A549 (cell line): ENCODE results near the gene KCNN3. TPM values are rescaled to one million over a fixed set of nuclear protein-coding genes. Genes with fewer than 3 reads are reported as not detected.
A peak's percentile ranks its signal among the peaks of the same experiment; 100 is the strongest.

ENCODE experiments used
- ATAC-seq, 2 experiments: fragments of 200-7000 bp in 1 of 2; fragments of >200 bp in 1 of 2; cut with Nextera tagmentation in 1 of 2; cut with Tn5 transposase in 1 of 2; 3 replicates each; pipeline versions ENCODE4 v1.8.0 to v1.9.1; 2018 to 2020; ENCODE audit warnings: mild to moderate bottlenecking in 1 of 2, moderate library complexity in 1 of 2
- CTCF ChIA-PET: fragments of 300-600 bp; sonication (Branson Sonifier 250); formaldehyde crosslinking; extraction: SDS; loops from one replicate; lab custom pipeline; 2021; ENCODE audit warnings: antibody characterized with exemption, inconsistent platforms; lab: Yijun Ruan, JAX
- POLR2A ChIA-PET: fragments of 350-600 bp; formaldehyde crosslinking; extraction: SDS; loops from one replicate; lab custom pipeline; 2021; ENCODE audit warnings: antibody characterized with exemption, inconsistent platforms; lab: Yijun Ruan, JAX
- DNase-seq, 2 experiments: peaks; one replicate each; pipeline versions ENCODE4 v3.0.0 to v3.0.0-alpha.2; 2011 to 2016; ENCODE audit warnings: low read depth in 1 of 2, low spot score in 1 of 2
- FAIRE-seq: peaks from 2 replicates; lab custom pipeline; 2011; peaks lifted over from hg19 to GRCh38; lab: Jason Lieb, UNC
- H3K27ac ChIP-seq, 2 experiments: fragments of >200 bp; sonication (Bioruptor Twin); formaldehyde crosslinking; 3 replicates each; pipeline ENCODE4 v1.5.1; 2016 to 2017
- H3K4me1 ChIP-seq: fragments of >200 bp; sonication (Bioruptor Twin); formaldehyde crosslinking; 3 replicates; pipeline ENCODE4 v1.6.1; 2016
- H3K4me2 ChIP-seq: fragments of >200 bp; sonication (Bioruptor Twin); formaldehyde crosslinking; 3 replicates; pipeline ENCODE4 v1.6.1; 2016
- H3K4me3 ChIP-seq: fragments of >200 bp; sonication (Bioruptor Twin); formaldehyde crosslinking; 3 replicates; pipeline ENCODE4 v1.5.1; 2016
- H3K9me3 ChIP-seq: fragments of >200 bp; sonication (Bioruptor Twin); formaldehyde crosslinking; 3 replicates; pipeline ENCODE4 v1.6.1; 2016
- BHLHE40 ChIP-seq: IDR thresholded peaks from 2 replicates; pipeline ENCODE4 v1.6.1; 2012; ENCODE audit warnings: low read depth, low read length, inconsistent platforms
- CBX2 ChIP-seq: fragments of 200-600 bp; sonication (generic); IDR thresholded peaks from 2 replicates; pipeline ENCODE4 v1.6.1; 2016; ENCODE audit warnings: low read depth, mild to moderate bottlenecking, borderline replicate concordance
- EHF ChIP-seq: fragments of 250-450 bp; sonication (Bioruptor Pico); IDR thresholded peaks from 2 replicates; pipeline ENCODE4 v1.5.0; 2020; ENCODE audit warnings: mild to moderate bottlenecking
- EP300 ChIP-seq, 2 experiments: fragments of >200 bp; sonication (Bioruptor Twin); formaldehyde crosslinking; IDR thresholded peaks; 2 replicates in 1 of 2; 3 replicates in 1 of 2; pipeline ENCODE4 v1.6.1; 2016 to 2017
- FOSL2 ChIP-seq, 2 experiments: fragments of 450-650 bp in 1 of 2; fragments of >200 bp in 1 of 2; sonication (Bioruptor Twin) in 1 of 2; formaldehyde crosslinking; IDR thresholded peaks; 2 replicates each; pipeline versions ENCODE4 v1.5.0 to v1.6.1; 2016 to 2020; ENCODE audit warnings: mild to moderate bottlenecking in 1 of 2, moderate library complexity in 1 of 2
- FOXS1 ChIP-seq: fragments of 250-450 bp; sonication (Bioruptor Pico); IDR thresholded peaks from 2 replicates; pipeline ENCODE4 v1.5.0; 2020; ENCODE audit warnings: mild to moderate bottlenecking, moderate library complexity
- HDAC2 ChIP-seq: fragments of 200-600 bp; sonication (generic); IDR thresholded peaks from 2 replicates; pipeline ENCODE4 v1.6.1; 2016
- HEYL ChIP-seq: fragments of 250-450 bp; sonication (Bioruptor Pico); IDR thresholded peaks from 2 replicates; pipeline ENCODE4 v1.8.0; 2021; ENCODE audit warnings: mild to moderate bottlenecking, moderate library complexity
- HOXA7 ChIP-seq: fragments of 250-450 bp; sonication (Bioruptor Pico); IDR thresholded peaks from 2 replicates; pipeline ENCODE4 v1.5.0; 2020; ENCODE audit warnings: mild to moderate bottlenecking, moderate library complexity
- HOXB13 ChIP-seq: fragments of 250-450 bp; sonication (Bioruptor Pico); IDR thresholded peaks from 2 replicates; pipeline ENCODE4 v1.5.0; 2020; ENCODE audit warnings: low read depth, mild to moderate bottlenecking, moderate library complexity
- HOXB5 ChIP-seq: fragments of 250-450 bp; sonication (Bioruptor Pico); IDR thresholded peaks from 2 replicates; pipeline ENCODE4 v1.5.0; 2020; ENCODE audit warnings: mild to moderate bottlenecking, moderate library complexity
- JUNB ChIP-seq: fragments of >200 bp; sonication (Bioruptor Twin); formaldehyde crosslinking; IDR thresholded peaks from 2 replicates; pipeline ENCODE4 v1.6.1; 2016
- KDM5A ChIP-seq: fragments of 200-600 bp; sonication (generic); IDR thresholded peaks from 2 replicates; pipeline ENCODE4 v1.6.1; 2016; ENCODE audit warnings: antibody characterized with exemption, mild to moderate bottlenecking
- MAFK ChIP-seq: fragments of 450-650 bp; IDR thresholded peaks from 2 replicates; pipeline ENCODE4 v1.6.1; 2014; ENCODE audit not compliant: partially characterized antibody
- NFE2L2 ChIP-seq: fragments of 150-350 bp; conservative IDR thresholded peaks from 2 replicates; pipeline ENCODE4 v1.6.1; 2014; ENCODE audit warnings: low read length
- NR3C1 ChIP-seq: fragments of >200 bp; sonication (Bioruptor Twin); formaldehyde crosslinking; IDR thresholded peaks from 3 replicates; pipeline ENCODE4 v1.6.1; 2017
- PHF8 ChIP-seq: fragments of 200-600 bp; sonication (generic); IDR thresholded peaks from 2 replicates; pipeline ENCODE4 v1.6.1; 2016; ENCODE audit warnings: low read depth, mild to moderate bottlenecking, antibody characterized with exemption, moderate library complexity, borderline replicate concordance
- POLR2A ChIP-seq: IDR thresholded peaks from 2 replicates; pipeline ENCODE4 v1.6.1; 2012; ENCODE audit warnings: mild to moderate bottlenecking, low read length
- POLR2AphosphoS2 ChIP-seq: conservative IDR thresholded peaks from 2 replicates; pipeline ENCODE4 v1.6.1; 2012; ENCODE audit warnings: low read length, improper control_type of control experiment, inconsistent platforms
- RAD21 ChIP-seq, 2 experiments: fragments of >200 bp in 1 of 2; sonication (Bioruptor Twin) in 1 of 2; formaldehyde crosslinking in 1 of 2; IDR thresholded peaks in 1 of 2; conservative IDR thresholded peaks in 1 of 2; 2 replicates in 1 of 2; 3 replicates in 1 of 2; pipeline ENCODE4 v1.6.1; 2012 to 2018; ENCODE audit warnings: inconsistent platforms in 1 of 2
- RFX5 ChIP-seq: fragments of 450-650 bp; IDR thresholded peaks from 2 replicates; pipeline ENCODE4 v1.7.1; 2014; ENCODE audit warnings: antibody characterized with exemption, mild to moderate bottlenecking, moderate library complexity
- RNF2 ChIP-seq: fragments of 200-600 bp; sonication (generic); IDR thresholded peaks from 2 replicates; pipeline ENCODE4 v1.6.1; 2016; ENCODE audit warnings: low read depth, mild to moderate bottlenecking, antibody characterized with exemption, moderate library complexity, borderline replicate concordance
- SREBF2 ChIP-seq: fragments of 450-650 bp; IDR thresholded peaks from 2 replicates; pipeline ENCODE4 v1.6.1; 2014; ENCODE audit warnings: mild to moderate bottlenecking, moderate library complexity
- TFCP2L1 ChIP-seq: fragments of 250-450 bp; sonication (Bioruptor Pico); IDR thresholded peaks from 2 replicates; pipeline ENCODE4 v1.5.0; 2021; ENCODE audit warnings: mild to moderate bottlenecking
- TP53 ChIP-seq: fragments of 250-450 bp; sonication (Bioruptor Pico); IDR thresholded peaks from 2 replicates; pipeline ENCODE4 v1.5.0; 2021; ENCODE audit warnings: mild to moderate bottlenecking, moderate library complexity
- ZFP36 ChIP-seq: fragments of 450-650 bp; IDR thresholded peaks from 2 replicates; pipeline ENCODE4 v1.6.1; 2014; ENCODE audit warnings: borderline replicate concordance; ENCODE audit not compliant: partially characterized antibody
- ZNF302 ChIP-seq: fragments of 250-450 bp; sonication (Bioruptor Pico); IDR thresholded peaks from 2 replicates; pipeline ENCODE4 v1.9.0; 2021; ENCODE audit warnings: inconsistent platforms, mild to moderate bottlenecking, moderate library complexity
- ZSCAN20 ChIP-seq: fragments of 250-450 bp; sonication (Bioruptor Pico); IDR thresholded peaks from 2 replicates; pipeline ENCODE4 v1.8.0; 2022; ENCODE audit warnings: mild to moderate bottlenecking, moderate library complexity
- WGBS: methylation state at CpG from one replicate; pipeline ENCODE4 v1.1.6; 2017; ENCODE audit errors: missing lambda C conversion rate; 5-methylcytosine and 5-hydroxymethylcytosine counted together
- polyA plus RNA-seq, 4 experiments: library from polyadenylated mRNA; depleted of rRNA in 3 of 4; stranded (reverse); fragments of >200 nt; fragmentation: RNase III in 1 of 4; extraction: RNeasy Plus Mini Kit Qiagen cat#74134 plus additional on column Dnase treatment in 1 of 4; gene quantifications; 2 replicates in 3 of 4; 3 replicates in 1 of 4; pipeline ENCODE4 v1.2.3, GENCODE V29; 2011 to 2017
- TF ChIP-seq, protein P1 (sequence below): fragments of 250-450 bp; sonication (Bioruptor Pico); IDR thresholded peaks from 2 replicates; pipeline ENCODE4 v1.5.0; 2020; ENCODE audit warnings: low read depth, mild to moderate bottlenecking, moderate library complexity
- TF ChIP-seq, protein P2 (sequence below): fragments of >200 bp; sonication (Bioruptor Twin); formaldehyde crosslinking; IDR thresholded peaks from 2 replicates; pipeline ENCODE4 v1.6.1; 2016
- TF ChIP-seq, protein P3 (sequence below): fragments of >200 bp; sonication (Bioruptor Twin); formaldehyde crosslinking; IDR thresholded peaks from 3 replicates; pipeline ENCODE4 v1.6.1; 2016
- TF ChIP-seq, protein P4 (sequence below): IDR thresholded peaks from 2 replicates; pipeline ENCODE4 v1.6.1; 2012

Gene KCNN3
- polyA plus RNA-seq, 2 of the 4 experiments (the other 2 are of a cell fraction) = 0.01 to 0.03 TPM

DNA sequence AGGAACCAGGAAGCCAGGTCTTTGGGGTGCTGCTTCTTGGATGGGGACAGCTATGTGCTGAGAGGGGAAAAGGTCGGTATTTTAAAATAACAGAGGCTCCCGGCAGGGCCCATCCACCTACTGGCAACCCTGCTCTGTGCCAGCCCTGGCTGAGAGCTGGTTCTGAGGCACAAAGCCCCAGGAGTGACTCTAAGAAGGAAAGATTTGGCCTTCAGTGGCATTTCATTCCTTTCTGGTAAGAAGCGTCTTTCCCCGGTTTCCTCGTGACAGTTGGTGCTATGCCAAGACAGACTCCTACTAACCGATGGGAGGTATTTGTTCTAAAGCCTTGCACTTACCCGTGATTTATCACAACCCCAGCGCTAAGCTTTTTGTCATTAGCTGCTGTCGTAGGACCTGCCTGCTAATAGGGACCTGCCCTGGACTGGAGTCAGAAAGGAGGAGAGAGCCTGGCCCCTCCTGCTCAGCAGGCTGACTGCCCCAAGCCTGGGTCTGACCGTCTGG, 139.0 kb downstream of the KCNN3 start:
- WGBS = 75% methylated on average over 9 of the region's 10 CpGs
- DNase-seq (no peak), ATAC-seq (no peak), FAIRE-seq (no peak)
- Histone ChIP-seq H3K4me3 (no peak overlapping the region), H3K27ac (peak overlapping the region; percentile 52 to 78; a peak in 5 of 6 replicates), H3K9me3 (no peaks in the 10 kb centered on the region), H3K4me2 (no peak overlapping the region), H3K4me1 (peaks cover 24% of the 10 kb centered on the region)
- TF ChIP-seq, protein P1, sequence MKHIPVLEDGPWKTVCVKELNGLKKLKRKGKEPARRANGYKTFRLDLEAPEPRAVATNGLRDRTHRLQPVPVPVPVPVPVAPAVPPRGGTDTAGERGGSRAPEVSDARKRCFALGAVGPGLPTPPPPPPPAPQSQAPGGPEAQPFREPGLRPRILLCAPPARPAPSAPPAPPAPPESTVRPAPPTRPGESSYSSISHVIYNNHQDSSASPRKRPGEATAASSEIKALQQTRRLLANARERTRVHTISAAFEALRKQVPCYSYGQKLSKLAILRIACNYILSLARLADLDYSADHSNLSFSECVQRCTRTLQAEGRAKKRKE (CRISPR knock-in tag) = no peak
- TF ChIP-seq HEYL (CRISPR knock-in tag) (no peak), MAFK (no peak), RAD21 (conservative IDR thresholded peaks at IDR 0.05 in 1 of 2, IDR thresholded peaks at IDR 0.05 in 1 of 2) (no peak), TFCP2L1 (CRISPR knock-in tag) (no peak), NR3C1 (no peak), ZFP36 (no peak), EP300 (IDR thresholded peaks at IDR 0.05) (no peak), TP53 (no peak), ZSCAN20 (CRISPR knock-in tag) (no peak), PHF8 (no peak), JUNB (no peak), HOXA7 (no peak), EHF (CRISPR knock-in tag) (no peak)
- TF ChIP-seq, protein P2, sequence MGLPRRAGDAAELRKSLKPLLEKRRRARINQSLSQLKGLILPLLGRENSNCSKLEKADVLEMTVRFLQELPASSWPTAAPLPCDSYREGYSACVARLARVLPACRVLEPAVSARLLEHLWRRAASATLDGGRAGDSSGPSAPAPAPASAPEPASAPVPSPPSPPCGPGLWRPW = no peak
- CTCF ChIA-PET = interaction anchor here (1.7 kb wide), 1 partner anchor 11 kb away, joined by 4 read pairs; no protein-coding TSS in a partner anchor
- POLR2A ChIA-PET = no interaction called here

DNA sequence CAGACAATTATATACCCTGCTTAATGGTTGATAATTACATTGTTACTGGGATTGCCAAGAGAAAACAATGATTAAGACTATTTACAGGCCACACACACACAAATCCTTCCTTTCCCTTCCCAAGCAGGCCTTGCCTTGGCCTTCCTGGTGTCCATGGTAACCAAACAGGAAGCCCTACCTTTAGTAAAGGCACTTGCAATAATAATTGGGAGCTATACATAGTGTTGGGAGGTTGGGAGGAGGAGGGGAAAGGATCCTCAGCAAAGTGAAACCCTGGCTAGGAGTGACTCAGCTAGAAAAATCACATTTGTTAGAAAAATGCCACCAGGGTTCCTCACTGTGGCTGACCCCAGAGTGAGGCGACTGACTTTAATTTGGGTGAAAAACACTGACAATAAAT, 139.8 kb downstream of the KCNN3 start:
- ATAC-seq (peak; percentile 65 to 76; a peak in 4 of 6 replicates), DNase-seq (peak; percentile 63 to 75), FAIRE-seq (no peak)
- Histone ChIP-seq H3K27ac (peak overlapping the region; percentile 52 to 78; a peak in 5 of 6 replicates), H3K9me3 (no peaks in the 10 kb centered on the region), H3K4me1 (peaks cover 24% of the 10 kb centered on the region), H3K4me2 (peak overlapping the region; percentile 25; the same call in 2 of the 3 replicates), H3K4me3 (no peak overlapping the region)
- peak; percentile 69 for TF ChIP-seq MAFK
- TF ChIP-seq BHLHE40 = no peak
- 0 out of 2 replicates have a peak, but pooled peaks have one; percentile 18 for TF ChIP-seq NFE2L2
- ChIA-PET POLR2A (no interaction called here), CTCF (interaction anchor here (1.4 to 1.7 kb wide), 2 partner anchors 10 to 13 kb away, joined by 4 to 5 read pairs; no protein-coding TSS in a partner anchor)
- 50% methylated on average over 1 of the region's 1 CpG for WGBS

DNA sequence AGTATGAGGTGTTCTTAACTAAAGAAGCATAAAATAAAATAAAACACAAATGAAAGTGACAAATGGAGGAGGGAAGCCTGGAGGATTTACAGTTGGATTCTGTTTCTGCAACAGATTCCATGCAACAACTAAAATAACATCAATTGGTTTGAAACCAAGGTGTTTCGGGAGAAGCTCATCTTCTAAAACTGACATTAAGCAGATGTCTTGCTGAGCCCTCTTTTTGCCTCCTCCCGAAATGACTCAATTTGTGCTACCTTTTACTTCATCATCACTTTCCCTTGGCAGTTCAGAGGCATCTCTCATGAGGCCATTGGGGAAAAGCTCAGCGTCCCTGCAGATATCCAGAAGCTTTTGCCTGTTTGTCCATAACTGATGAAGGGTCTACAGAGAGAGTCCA, 140.5 kb downstream of the KCNN3 start:
- no peaks in the 10 kb centered on the region for H3K9me3 ChIP-seq
- no peak for FAIRE-seq
- peak overlapping the region in 1 of 2 experiments; percentile 78; a peak in 3 of 6 replicates for H3K27ac ChIP-seq
- DNase-seq = no peak
- whole genome bisulfite sequencing = 90% methylated on average over 3 of the region's 3 CpGs
- H3K4me2 ChIP-seq = no peak overlapping the region
- ChIA-PET POLR2A (no interaction called here), CTCF (interaction anchor here (0.7 to 1.7 kb wide), 5 partner anchors 10 to 149 kb away, joined by 3 to 5 read pairs (median 4); no protein-coding TSS in a partner anchor)
- no peak for TF ChIP-seq RNF2
- no peak for TF ChIP-seq ZNF302
- TF ChIP-seq JUNB = no peak
- TF ChIP-seq HOXB5 = no peak
- TF ChIP-seq RFX5 = no peak
- TF ChIP-seq HOXB13 (CRISPR knock-in tag) = no peak
- TF ChIP-seq FOSL2 (IDR thresholded peaks at IDR 0.05) = no peak
- TF ChIP-seq FOSL2 (CRISPR knock-in tag; IDR thresholded peaks at IDR 0.05) = no peak
- TF ChIP-seq, protein P3, sequence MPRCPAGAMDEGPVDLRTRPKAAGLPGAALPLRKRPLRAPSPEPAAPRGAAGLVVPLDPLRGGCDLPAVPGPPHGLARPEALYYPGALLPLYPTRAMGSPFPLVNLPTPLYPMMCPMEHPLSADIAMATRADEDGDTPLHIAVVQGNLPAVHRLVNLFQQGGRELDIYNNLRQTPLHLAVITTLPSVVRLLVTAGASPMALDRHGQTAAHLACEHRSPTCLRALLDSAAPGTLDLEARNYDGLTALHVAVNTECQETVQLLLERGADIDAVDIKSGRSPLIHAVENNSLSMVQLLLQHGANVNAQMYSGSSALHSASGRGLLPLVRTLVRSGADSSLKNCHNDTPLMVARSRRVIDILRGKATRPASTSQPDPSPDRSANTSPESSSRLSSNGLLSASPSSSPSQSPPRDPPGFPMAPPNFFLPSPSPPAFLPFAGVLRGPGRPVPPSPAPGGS = no peak
- no peak for TF ChIP-seq CBX2
- no peak for TF ChIP-seq SREBF2
- no peak for TF ChIP-seq FOXS1
- TF ChIP-seq POLR2A = no peak
- TF ChIP-seq EHF (CRISPR knock-in tag) = no peak
- TF ChIP-seq KDM5A = no peak
- TF ChIP-seq POLR2AphosphoS2 = no peak
- no peak for TF ChIP-seq HDAC2
- TF ChIP-seq, protein P1 (CRISPR knock-in tag) = no peak
- no peak for TF ChIP-seq NR3C1
- TF ChIP-seq, protein P4, sequence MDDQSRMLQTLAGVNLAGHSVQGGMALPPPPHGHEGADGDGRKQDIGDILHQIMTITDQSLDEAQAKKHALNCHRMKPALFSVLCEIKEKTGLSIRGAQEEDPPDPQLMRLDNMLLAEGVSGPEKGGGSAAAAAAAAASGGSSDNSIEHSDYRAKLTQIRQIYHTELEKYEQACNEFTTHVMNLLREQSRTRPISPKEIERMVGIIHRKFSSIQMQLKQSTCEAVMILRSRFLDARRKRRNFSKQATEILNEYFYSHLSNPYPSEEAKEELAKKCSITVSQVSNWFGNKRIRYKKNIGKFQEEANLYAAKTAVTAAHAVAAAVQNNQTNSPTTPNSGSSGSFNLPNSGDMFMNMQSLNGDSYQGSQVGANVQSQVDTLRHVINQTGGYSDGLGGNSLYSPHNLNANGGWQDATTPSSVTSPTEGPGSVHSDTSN = no peak
- H3K4me1 ChIP-seq = peaks cover 24% of the 10 kb centered on the region
- H3K4me3 ChIP-seq = no peak overlapping the region
- ATAC-seq = no peak
